Measurements from ENCODE around the gene DNAJC7. TPM values are rescaled to one million over a fixed set of nuclear protein-coding genes. Genes with fewer than 3 reads are reported as not detected.

The DNAJC7 gene
- total RNA-seq, 1 experiment from 2014 or later = 97.7 TPM

DNA sequence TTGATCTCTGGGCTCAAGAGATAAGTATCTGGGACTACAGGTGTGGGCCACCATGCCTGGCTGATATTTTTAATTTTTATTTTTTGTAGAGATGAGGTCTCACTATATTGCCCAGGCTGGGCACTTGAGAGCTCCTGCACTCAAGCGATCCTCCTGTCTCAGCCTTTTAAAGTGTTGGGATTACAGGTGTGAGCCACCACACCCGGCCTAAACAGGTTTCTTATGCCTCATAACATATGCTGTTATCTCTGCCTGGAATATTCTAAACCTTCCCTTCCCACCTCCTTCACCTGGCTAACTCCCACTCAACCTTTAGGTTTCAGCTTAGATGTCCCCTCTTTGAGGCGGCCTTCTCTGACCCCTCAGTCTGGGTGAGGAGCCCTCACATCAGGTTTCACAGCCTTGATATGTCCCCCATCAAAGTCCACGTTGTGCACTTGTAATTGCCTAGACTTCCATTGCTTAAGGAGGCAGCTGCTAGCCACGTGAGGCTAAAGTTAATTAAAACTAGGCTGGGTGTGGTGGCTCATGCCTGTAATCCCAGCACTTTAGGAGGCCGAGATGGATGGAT lies 59.3 kb downstream of the DNAJC7 start:
- DNase-seq (ENCODE audit: low read depth in 1 of 2, low spot score in 2 of 2) = no peak
- no peak overlapping the region for H3K4me3 ChIP-seq
- H3K9me3 ChIP-seq (replicated peaks) = no peaks in the 10 kb centered on the region
- H3K27me3 ChIP-seq (replicated peaks) = no peaks in the 10 kb centered on the region
- peaks cover 12% of the 10 kb centered on the region for H3K4me1 ChIP-seq (replicated peaks)
- no peaks in the 10 kb centered on the region for H3K36me3 ChIP-seq
- H3K27ac ChIP-seq = no peak overlapping the region

DNA sequence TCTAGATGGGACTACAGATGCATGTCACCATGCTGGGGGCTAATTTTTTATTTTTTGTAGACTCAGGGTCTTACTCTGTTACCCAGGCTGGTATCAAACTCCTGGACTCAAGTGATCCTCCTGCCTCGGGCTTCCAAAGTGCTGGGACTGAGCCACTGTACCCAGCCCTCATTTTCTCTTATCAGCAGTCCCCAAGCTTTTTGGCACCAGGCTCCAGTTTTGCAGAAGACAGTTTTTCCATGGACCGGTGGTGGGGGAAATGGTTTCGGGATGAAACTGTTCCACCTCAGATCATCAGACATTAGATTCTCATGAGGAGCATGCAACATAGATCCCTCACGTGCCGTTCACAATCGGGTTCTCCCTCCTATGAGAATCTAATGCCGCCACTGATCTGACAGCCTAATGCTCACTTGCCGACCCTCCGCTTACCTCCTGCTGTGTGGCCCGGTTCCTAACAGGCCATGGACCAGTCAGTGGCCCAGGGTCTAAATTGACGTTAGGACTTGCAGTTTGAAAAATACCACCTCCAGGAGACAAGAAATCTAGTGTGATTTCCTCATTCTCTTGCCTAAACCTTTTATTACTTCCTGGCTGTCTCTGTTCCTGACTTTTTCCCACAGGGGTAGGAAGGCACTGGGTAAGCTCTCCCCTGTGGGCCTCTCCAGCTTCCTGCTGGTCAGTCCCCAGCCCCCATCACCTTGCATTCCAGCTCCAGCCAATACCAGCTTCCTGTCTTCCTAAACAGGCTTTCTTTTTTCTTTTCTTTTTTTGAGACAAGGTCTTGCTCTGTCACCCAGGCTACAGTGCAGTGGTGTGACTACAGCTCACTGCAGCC lies 60.0 kb downstream of the DNAJC7 start:
- no peak overlapping the region for H3K4me3 ChIP-seq
- H3K36me3 ChIP-seq = no peaks in the 10 kb centered on the region
- no peak overlapping the region for H3K27ac ChIP-seq
- no peaks in the 10 kb centered on the region for H3K9me3 ChIP-seq (replicated peaks)
- no peak for DNase-seq (ENCODE audit: low read depth in 1 of 2, low spot score in 2 of 2)
- H3K4me1 ChIP-seq (replicated peaks) = peaks cover 12% of the 10 kb centered on the region
- H3K27me3 ChIP-seq (replicated peaks) = no peaks in the 10 kb centered on the region

DNA sequence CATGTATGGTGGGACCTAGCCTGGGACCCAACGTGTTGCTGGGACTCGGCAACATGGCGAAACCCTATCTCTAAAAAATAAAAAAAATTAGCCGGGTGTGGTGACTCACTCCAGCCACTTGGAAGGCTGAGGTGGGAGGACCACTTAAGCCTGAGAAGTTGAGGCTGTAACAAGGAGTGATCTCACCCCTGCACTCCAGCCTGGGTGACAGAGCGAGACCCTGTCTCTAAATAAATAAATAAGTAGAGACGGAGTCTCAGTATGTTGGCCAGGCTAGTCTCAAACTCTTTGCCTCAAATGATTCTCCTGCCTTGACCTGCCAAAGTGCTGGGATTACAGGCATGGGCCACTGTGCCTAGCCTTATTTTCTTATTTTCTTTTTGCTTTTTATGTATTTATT lies 60.7 kb downstream of the DNAJC7 start:
- no peaks in the 10 kb centered on the region for H3K9me3 ChIP-seq (replicated peaks)
- H3K4me1 ChIP-seq (replicated peaks) = peaks cover 12% of the 10 kb centered on the region
- H3K27me3 ChIP-seq (replicated peaks) = no peaks in the 10 kb centered on the region
- H3K4me3 ChIP-seq = no peak overlapping the region
- no peaks in the 10 kb centered on the region for H3K36me3 ChIP-seq
- no peak for DNase-seq (ENCODE audit: low read depth in 1 of 2, low spot score in 2 of 2)
- no peak overlapping the region for H3K27ac ChIP-seq

DNA sequence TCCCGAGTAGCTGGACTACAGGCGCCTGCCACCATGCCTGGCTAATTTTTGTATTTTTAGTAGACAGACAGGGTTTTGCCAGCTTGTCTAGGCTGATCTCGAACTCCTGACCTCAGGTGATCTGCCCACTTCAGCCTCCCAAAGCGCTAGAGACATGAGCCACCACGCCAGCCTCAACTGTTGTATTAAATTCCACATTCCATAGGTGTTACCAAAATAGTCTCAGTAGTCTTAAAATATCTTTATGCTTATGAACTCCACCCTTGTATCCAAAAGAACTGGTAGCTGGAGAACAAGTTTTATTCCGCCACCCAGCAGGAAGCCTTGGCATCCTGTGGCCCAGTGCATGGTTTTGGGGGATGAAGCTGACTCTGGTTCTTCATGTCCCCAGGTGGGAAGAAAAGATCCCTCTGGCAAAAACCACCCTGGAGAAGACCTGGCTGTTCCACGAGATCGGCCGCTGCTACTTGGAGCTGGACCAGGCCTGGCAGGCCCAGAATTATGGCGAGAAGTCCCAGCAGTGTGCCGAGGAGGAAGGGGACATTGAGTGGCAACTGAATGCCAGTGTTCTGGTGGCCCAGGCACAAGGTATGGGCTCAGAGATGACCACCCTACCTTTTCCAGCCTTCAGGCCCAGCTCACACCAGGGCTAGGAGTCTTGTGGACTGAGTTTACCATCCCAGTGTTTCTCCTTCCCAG lies 68.3 kb downstream of the DNAJC7 start:
- H3K27me3 ChIP-seq (replicated peaks) = no peaks in the 10 kb centered on the region
- DNase-seq (ENCODE audit: low read depth in 1 of 2, low spot score in 2 of 2) = no peak
- H3K9me3 ChIP-seq (replicated peaks) = no peaks in the 10 kb centered on the region
- H3K36me3 ChIP-seq = no peaks in the 10 kb centered on the region
- H3K27ac ChIP-seq = no peak overlapping the region
- no peaks in the 10 kb centered on the region for H3K4me1 ChIP-seq (replicated peaks)
- H3K4me3 ChIP-seq = no peak overlapping the region

DNA sequence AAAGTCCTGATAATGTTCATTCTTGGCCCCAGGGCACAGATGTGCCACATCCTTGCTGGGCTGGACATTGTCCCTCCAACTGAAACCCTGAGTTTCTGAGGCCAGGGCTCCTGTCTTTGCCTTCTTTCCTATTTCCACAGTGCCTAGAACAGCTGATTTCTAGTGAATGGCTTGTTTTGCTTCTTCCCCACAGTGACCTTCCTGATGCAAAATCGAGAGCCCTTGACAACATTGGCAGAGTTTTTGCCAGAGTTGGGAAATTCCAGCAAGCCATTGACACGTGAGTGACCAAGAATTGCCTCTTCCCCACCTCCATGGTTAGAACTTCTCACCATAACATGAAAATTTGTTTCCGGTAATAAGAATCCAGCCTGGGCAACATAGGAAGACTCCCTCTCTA lies 72.3 kb downstream of the DNAJC7 start:
- no peak overlapping the region for H3K27ac ChIP-seq
- H3K4me1 ChIP-seq (replicated peaks) = no peaks in the 10 kb centered on the region
- no peaks in the 10 kb centered on the region for H3K9me3 ChIP-seq (replicated peaks)
- no peak for DNase-seq (ENCODE audit: low read depth in 1 of 2, low spot score in 2 of 2)
- H3K4me3 ChIP-seq = no peak overlapping the region
- no peaks in the 10 kb centered on the region for H3K36me3 ChIP-seq
- no peaks in the 10 kb centered on the region for H3K27me3 ChIP-seq (replicated peaks)

- Histone ChIP-seq H3K4me3 (no peak overlapping the region), H3K4me1 (replicated peaks) (no peaks in the 10 kb centered on the region), H3K9me3 (replicated peaks) (no peaks in the 10 kb centered on the region), H3K27ac (no peak overlapping the region), H3K36me3 (no peaks in the 10 kb centered on the region), H3K27me3 (replicated peaks) (no peaks in the 10 kb centered on the region)
- no peak for DNase-seq (ENCODE audit: low read depth in 1 of 2, low spot score in 2 of 2)
Observed at GRCh38 chr17:41943492-41943891, 73.7 kb downstream of the DNAJC7 start.

DNA sequence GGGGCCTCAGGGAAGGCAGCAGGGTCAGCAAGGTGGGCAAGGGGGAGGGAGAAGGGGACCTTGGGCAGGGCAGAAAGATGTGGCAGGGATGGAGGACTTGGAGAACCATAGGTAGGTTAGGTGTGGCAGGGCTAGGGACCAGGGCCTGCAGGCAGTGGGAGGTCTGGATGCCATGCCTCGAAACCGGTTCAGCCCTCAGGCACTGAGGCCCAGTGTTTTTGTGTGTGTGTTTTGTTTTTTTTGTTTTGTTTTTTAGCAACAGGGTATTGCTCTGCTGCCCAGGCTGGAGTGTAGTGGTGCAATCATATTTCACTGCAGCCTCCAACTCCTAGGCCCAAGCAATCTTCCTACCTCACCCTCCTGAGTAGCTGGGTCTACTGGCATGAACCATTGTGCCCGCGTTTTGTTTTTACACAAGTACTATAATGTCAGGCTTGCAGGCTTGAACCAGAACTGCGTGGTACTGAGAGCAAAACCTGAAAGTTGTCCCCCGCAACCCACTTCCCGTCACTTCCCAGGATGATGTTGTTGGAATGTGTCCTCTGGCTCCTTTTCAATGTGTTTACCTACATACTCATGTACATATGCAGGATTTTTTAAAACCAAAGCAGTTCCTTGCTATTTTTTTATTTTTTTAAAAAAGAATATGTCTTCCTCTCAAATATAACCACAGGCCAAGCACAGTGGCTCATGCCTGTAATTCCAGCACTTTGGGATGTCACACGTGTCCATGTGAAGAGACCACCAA lies 74.4 kb downstream of the DNAJC7 start:
- Histone ChIP-seq H3K27me3 (replicated peaks) (no peaks in the 10 kb centered on the region), H3K36me3 (no peaks in the 10 kb centered on the region), H3K4me3 (no peak overlapping the region), H3K4me1 (replicated peaks) (no peaks in the 10 kb centered on the region), H3K27ac (no peak overlapping the region), H3K9me3 (replicated peaks) (no peaks in the 10 kb centered on the region)
- DNase-seq (ENCODE audit: low read depth in 1 of 2, low spot score in 2 of 2) = no peak

DNA sequence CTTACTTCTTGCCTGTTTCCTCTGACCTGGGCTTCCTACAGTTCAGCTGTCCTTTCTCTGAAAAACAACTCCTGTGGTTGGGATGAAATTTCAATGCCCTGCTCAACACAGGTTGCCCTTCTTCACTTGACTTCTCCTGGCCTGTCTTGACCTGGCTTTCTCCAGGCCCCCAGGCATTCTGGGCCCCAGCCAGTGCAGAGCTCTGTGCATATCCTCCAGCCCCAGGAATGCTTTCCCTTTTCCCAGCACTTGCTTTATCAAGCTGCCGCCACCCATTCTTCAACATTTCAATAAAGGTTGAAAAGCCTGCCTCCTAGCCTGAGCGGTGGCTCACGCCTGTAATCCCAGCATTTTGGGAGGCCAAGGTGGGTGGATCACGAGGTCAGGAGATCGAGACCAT lies 76.1 kb downstream of the DNAJC7 start:
- Histone ChIP-seq H3K27ac (no peak overlapping the region), H3K27me3 (replicated peaks) (no peaks in the 10 kb centered on the region), H3K9me3 (replicated peaks) (no peaks in the 10 kb centered on the region), H3K36me3 (no peaks in the 10 kb centered on the region), H3K4me3 (no peak overlapping the region), H3K4me1 (replicated peaks) (no peaks in the 10 kb centered on the region)
- no peak for DNase-seq (ENCODE audit: low read depth in 1 of 2, low spot score in 2 of 2)

- H3K4me1 ChIP-seq (replicated peaks) = no peaks in the 10 kb centered on the region
- no peaks in the 10 kb centered on the region for H3K27me3 ChIP-seq (replicated peaks)
- no peaks in the 10 kb centered on the region for H3K36me3 ChIP-seq
- no peak for DNase-seq (ENCODE audit: low read depth in 1 of 2, low spot score in 2 of 2)
- H3K9me3 ChIP-seq (replicated peaks) = no peaks in the 10 kb centered on the region
- no peak overlapping the region for H3K4me3 ChIP-seq
- no peak overlapping the region for H3K27ac ChIP-seq
Observed at GRCh38 chr17:41939693-41940090, 77.5 kb downstream of the DNAJC7 start.

DNA sequence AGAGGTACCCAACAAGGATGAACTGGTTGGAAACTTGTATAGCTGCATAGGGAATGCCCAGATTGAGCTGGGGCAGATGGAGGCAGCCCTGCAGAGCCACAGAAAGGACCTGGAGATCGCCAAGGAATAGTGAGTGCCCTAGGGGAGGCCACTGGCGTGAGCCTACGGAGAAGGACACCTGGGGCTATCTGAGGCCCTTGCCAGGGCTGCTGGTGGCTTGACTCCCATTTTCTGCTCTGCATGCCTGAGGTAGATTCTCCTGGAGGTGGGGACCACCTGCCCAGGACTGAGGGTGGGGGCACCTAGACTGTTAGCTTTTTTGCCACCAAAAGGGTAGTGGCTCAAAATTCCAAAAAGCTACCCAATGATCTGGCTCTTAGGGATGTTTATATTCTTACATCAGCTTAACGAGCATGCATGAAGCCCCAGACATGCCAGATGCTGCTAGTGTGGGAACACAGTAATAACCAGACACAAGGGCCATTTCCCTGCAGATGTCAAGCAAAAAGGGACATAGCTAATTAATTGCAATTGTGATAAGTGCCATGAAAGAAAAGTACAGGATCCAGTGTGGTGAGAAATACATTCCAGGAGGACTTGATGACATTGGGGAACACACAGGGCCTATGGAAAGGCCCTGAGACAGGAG lies 78.1 kb downstream of the DNAJC7 start:
- no peaks in the 10 kb centered on the region for H3K27me3 ChIP-seq (replicated peaks)
- no peaks in the 10 kb centered on the region for H3K4me1 ChIP-seq (replicated peaks)
- H3K36me3 ChIP-seq = no peaks in the 10 kb centered on the region
- no peak for DNase-seq (ENCODE audit: low read depth in 1 of 2, low spot score in 2 of 2)
- H3K9me3 ChIP-seq (replicated peaks) = no peaks in the 10 kb centered on the region
- H3K4me3 ChIP-seq = no peak overlapping the region
- H3K27ac ChIP-seq = no peak overlapping the region

DNA sequence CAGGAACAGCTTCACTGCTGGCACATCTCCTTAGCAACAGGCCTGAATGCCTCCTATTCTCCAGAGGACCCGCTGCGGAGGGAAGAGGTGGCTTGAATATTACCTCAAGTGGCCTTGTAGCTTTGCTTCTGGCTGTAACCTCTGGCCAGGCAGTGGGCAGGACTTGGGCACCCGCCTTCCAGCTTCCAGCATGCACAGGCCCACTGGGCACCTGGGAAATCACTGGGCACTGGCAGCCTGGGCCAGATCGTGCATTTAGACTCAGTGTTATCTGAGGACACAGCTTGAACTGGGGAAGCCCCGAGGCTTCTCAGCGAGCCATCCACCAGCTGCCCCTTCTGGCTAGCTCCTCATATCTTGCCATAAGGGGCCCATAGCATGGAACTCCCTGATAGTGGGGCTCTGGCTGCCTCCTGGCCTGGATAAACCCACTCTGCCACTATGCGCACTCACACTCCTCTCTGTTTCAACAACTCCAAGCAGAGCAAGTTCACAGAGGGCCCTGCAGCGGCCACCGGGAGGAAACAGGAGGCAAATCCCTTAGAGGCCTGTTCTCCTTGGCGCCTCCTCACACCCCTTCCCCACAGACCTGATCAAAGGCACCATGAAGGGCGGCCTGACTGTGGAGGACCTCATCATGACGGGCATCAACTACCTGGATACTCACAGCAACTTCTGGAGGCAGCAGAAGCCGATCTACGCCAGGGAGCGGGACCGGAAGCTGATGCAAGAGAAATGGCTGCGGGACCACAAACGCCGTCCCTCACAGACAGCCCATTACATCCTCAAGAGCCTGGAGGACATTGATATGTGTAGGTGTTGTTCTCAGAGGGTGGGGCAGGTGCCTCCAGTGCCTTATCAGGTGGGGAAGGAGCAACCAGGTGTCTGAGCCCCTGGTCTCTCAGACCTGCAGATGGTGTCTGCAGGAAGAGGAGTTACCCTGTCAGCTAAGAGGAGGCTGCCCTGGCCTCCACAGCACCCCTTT lies 79.0 kb downstream of the DNAJC7 start:
- no peaks in the 10 kb centered on the region for H3K27me3 ChIP-seq (replicated peaks)
- H3K4me3 ChIP-seq = no peak overlapping the region
- no peak overlapping the region for H3K27ac ChIP-seq
- no peaks in the 10 kb centered on the region for H3K36me3 ChIP-seq
- no peaks in the 10 kb centered on the region for H3K9me3 ChIP-seq (replicated peaks)
- DNase-seq (ENCODE audit: low read depth in 1 of 2, low spot score in 2 of 2) = no peak
- H3K4me1 ChIP-seq (replicated peaks) = no peaks in the 10 kb centered on the region

DNA sequence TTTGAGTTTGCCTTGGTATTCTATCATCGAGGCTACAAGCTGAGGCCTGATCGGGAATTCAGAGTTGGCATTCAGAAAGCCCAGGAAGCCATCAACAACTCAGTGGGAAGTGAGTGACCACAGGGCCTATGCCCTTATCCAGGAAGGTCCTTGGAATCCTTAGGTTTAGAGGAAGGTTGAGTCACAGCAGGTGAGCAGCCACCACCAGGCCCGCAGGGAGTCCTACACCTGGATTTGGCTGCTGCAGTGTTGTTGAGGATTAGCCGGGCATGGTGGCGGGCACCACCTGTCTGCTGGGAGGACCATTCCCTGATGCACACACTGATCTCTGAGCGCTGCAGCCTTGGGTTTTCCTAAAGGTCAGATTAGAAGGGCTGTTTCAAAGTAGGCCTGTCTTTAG lies 81.6 kb downstream of the DNAJC7 start:
- Histone ChIP-seq H3K4me3 (no peak overlapping the region), H3K27ac (no peak overlapping the region), H3K4me1 (replicated peaks) (no peaks in the 10 kb centered on the region), H3K9me3 (replicated peaks) (no peaks in the 10 kb centered on the region), H3K36me3 (no peaks in the 10 kb centered on the region), H3K27me3 (replicated peaks) (no peaks in the 10 kb centered on the region)
- DNase-seq (ENCODE audit: low read depth in 1 of 2, low spot score in 2 of 2) = no peak

Measured in SJSA1 (cell line).